Retinal pigment epithelial cell (primary cell): ENCODE results near the gene PYHIN1.

Experiments used
- DNase-seq: peaks from one replicate; pipeline ENCODE4 v3.0.0-alpha.2; 2010; ENCODE audit warnings: low read depth
- H3K4me3 ChIP-seq: 2 replicates; pipeline ENCODE4 v1.5.1; 2011; ENCODE audit warnings: mild to moderate bottlenecking, low read length, control low read depth, moderate library complexity
- CTCF ChIP-seq: conservative IDR thresholded peaks from 2 replicates; pipeline ENCODE4 v1.5.1; 2011; ENCODE audit warnings: low read depth, low read length, control low read depth, inconsistent platforms

PYHIN1 gene

DNA sequence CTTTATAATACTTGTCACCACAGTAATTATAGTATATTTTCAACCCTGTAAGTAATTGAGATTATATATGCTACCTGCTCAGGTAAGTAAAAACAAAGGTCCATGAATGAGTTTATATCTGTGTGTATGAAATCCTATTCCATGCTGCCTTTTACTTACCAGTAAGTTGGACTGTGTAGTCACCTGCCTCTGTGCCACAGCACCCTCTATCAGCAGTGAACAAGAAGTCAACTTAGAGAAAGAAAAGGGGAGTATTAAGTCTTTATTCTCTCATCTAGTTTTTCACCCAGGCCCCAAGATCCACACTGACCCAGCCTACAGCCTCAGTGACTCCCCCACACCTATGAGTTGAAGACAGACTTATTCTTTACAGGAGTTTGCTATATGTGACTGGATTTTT, 41.5 kb downstream of the PYHIN1 start:
- no peak for DNase-seq
- no peak for TF ChIP-seq CTCF
- no peak overlapping the region for H3K4me3 ChIP-seq

DNA sequence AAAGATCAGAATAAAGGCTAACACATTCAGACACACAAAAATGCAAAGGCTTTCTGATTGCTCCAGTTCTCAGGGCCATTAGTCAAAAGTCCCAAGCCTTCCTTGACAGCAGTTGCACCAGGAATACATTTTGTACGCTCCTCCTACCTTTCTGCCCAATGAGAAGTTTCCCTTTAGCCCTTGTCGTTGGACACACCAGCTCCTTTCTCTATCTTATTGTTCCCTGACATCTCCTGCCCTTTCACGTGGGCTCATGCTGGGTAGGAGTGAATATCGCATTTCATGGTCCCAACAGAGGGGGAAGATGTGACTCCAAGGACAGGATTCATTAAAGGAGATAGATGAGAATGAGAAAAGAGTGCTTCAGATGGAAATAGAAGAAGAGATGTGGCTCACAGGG, 44.9 kb downstream of the PYHIN1 start:
- H3K4me3 ChIP-seq = no peak overlapping the region
- DNase-seq = no peak
- TF ChIP-seq CTCF = no peak

DNA sequence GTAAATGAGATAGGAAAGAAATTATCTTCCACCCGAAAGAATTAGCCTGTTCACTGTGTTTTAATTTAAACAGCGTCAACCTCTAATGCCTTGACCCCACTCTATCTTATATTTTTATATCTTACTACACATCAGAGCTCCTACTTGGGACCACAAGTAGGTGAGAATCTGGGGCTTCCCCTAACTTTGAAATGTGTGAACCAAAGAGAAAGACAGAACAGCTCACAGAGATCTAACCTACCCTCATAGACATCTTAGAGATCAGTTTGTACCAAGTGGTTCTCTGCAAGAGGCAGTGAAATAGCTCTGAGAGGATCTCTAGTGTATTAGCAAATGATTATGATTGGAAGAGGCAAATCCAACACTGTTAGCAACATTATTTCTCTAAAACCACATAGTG, 47.4 kb downstream of the PYHIN1 start:
- TF ChIP-seq CTCF = no peak
- no peak overlapping the region for H3K4me3 ChIP-seq
- no peak for DNase-seq

GRCh38 chr1:158979229-158979628, 47.9 kb downstream of the PYHIN1 start:
- no peak for DNase-seq
- no peak for TF ChIP-seq CTCF
- no peak overlapping the region for H3K4me3 ChIP-seq

GRCh38 chr1:158983235-158983634, 51.9 kb downstream of the PYHIN1 start:
- TF ChIP-seq CTCF = no peak
- no peak for DNase-seq

GRCh38 chr1:158984386-158984785, 53.0 kb downstream of the PYHIN1 start:
- no peak for TF ChIP-seq CTCF
- DNase-seq = no peak
- no peak overlapping the region for H3K4me3 ChIP-seq

More at GRCh38 chr1:158983235-158983634, 51.9 kb downstream of the PYHIN1 start:
- H3K4me3 ChIP-seq = no peak overlapping the region

DNA sequence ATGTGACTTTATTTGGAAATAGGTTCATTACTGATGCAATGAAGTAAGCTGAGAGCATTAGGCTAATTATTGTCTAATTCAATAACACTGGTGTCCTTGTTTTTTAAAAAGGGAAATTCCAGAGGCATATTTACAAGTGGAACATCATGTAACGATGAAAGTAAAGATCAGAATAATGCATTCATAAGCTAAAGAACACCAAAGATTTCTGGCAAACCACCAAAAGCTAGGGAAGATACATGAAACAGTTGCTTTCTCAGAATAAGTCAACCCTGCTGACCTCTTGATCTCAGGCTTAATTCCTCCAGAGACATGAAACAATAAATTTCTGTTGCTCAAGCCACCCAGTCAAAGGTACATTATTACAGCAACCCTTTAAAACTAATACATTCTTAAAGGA, 58.1 kb downstream of the PYHIN1 start:
- TF ChIP-seq CTCF = no peak
- DNase-seq = no peak
- no peak overlapping the region for H3K4me3 ChIP-seq
